ENCODE results near the gene PABPC3. TPM values are rescaled to one million over a fixed set of nuclear protein-coding genes. Genes with fewer than 3 reads are reported as not detected.

Gene PABPC3
- total RNA-seq, 2 experiments from 2014 or later = 0.20 to 0.66 TPM

DNA sequence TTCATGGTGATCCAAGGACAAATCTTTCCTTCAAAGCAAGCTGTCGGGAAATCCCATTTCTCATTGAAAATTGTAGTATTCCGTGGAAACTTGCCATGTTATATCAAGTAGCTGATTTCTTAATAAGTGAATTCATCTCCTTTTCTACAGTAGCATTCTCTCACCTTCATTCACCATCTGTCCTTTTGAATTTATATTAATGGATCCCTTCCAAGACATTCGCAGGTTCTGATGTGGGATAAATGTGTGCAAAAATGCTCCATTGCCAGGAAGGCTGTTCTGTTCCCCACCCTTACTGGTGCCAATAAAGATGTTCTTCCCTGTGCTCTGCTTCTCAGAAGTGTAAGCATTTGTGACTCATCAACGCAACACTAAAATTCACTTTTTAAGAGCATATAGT is 40.0 kb downstream of the PABPC3 start:
- Histone ChIP-seq H3K4me1 (ENCODE audit: insufficient read depth, low read length) (no peaks in the 10 kb centered on the region), H3K27ac (ENCODE audit: low read depth in 1 of 2, low read length in 2 of 2) (no peak overlapping the region), H3K4me3 (ENCODE audit: low read length) (no peak overlapping the region), H3K9me3 (ENCODE audit: control insufficient read depth in 1 of 2, insufficient read depth in 1 of 2, low read length in 2 of 2) (peaks cover 3 to 4% of the 10 kb centered on the region in 2 experiments), H3K36me3 (ENCODE audit: insufficient read depth, low read length) (no peaks in the 10 kb centered on the region), H3K27me3 (ENCODE audit: control insufficient read depth in 1 of 2, insufficient read depth in 2 of 2, low read length in 2 of 2) (peaks cover 9 to 29% of the 10 kb centered on the region in 2 experiments)
- Mint-ChIP-seq H3K27me3 (peaks cover 71% of the 10 kb centered on the region), H3K9me3 (peaks cover 4% of the 10 kb centered on the region), H3K36me3 (ENCODE audit: low read depth) (no peaks in the 10 kb centered on the region), H3K4me1 (ENCODE audit: low read depth) (no peaks in the 10 kb centered on the region), H3K27ac (no peak overlapping the region), H3K4me3 (no peak overlapping the region)
- ChIA-PET CTCF (no interaction called here), POLR2A (no interaction called here)
- no peak for ATAC-seq (ENCODE audit: poor library complexity)
- no peak for DNase-seq
- intact Hi-C loops (cut with DNase I, micrococcal nuclease) = no loop called here
- no peak for TF ChIP-seq CTCF (IDR thresholded peaks at IDR 0.05)

- H3K27me3 ChIP-seq (ENCODE audit: control insufficient read depth in 1 of 2, insufficient read depth in 2 of 2, low read length in 2 of 2) = peaks cover 9 to 33% of the 10 kb centered on the region in 2 experiments
- Mint-ChIP-seq H3K27me3 (peaks cover 72% of the 10 kb centered on the region), H3K4me1 (ENCODE audit: low read depth) (no peaks in the 10 kb centered on the region), H3K27ac (no peak overlapping the region), H3K9me3 (peaks cover 4% of the 10 kb centered on the region), H3K36me3 (ENCODE audit: low read depth) (no peaks in the 10 kb centered on the region), H3K4me3 (no peak overlapping the region)
- H3K4me1 ChIP-seq (ENCODE audit: insufficient read depth, low read length) = no peaks in the 10 kb centered on the region
- intact Hi-C loops (cut with DNase I, micrococcal nuclease) = no loop called here
- CTCF ChIA-PET = no interaction called here
- peaks cover 3 to 4% of the 10 kb centered on the region in 2 experiments for H3K9me3 ChIP-seq (ENCODE audit: control insufficient read depth in 1 of 2, insufficient read depth in 1 of 2, low read length in 2 of 2)
- POLR2A ChIA-PET = no interaction called here
- no peaks in the 10 kb centered on the region for H3K36me3 ChIP-seq (ENCODE audit: insufficient read depth, low read length)
- no peak for DNase-seq
- H3K27ac ChIP-seq (ENCODE audit: low read depth in 1 of 2, low read length in 2 of 2) = no peak overlapping the region
- H3K4me3 ChIP-seq (ENCODE audit: low read length) = no peak overlapping the region
- no peak for ATAC-seq (ENCODE audit: poor library complexity)
- TF ChIP-seq CTCF (IDR thresholded peaks at IDR 0.05) = no peak
These were observed 41.2 kb downstream of the PABPC3 start for GRCh38 chr13:25136880-25137787.

DNA sequence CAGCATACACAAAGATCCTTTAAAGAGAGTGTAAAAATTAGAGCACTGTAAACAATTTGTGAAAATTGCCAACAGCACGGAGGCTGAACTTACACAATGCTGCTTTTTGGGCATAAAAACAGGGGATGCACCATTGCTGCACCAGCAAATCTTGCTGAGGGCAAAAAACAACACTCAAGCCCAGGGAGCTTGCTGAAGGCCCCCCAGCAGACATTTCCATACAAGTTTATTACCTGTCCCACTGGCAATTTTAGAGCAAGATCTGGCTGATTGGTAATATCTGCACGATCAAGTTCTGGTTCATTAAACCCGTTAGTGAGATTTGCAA is 41.8 kb downstream of the PABPC3 start:
- Mint-ChIP-seq H3K27ac (no peak overlapping the region), H3K9me3 (peaks cover 4% of the 10 kb centered on the region), H3K27me3 (peaks cover 68% of the 10 kb centered on the region), H3K4me1 (ENCODE audit: low read depth) (no peaks in the 10 kb centered on the region), H3K36me3 (ENCODE audit: low read depth) (no peaks in the 10 kb centered on the region), H3K4me3 (no peak overlapping the region)
- ATAC-seq (ENCODE audit: poor library complexity) (no peak), DNase-seq (no peak)
- intact Hi-C loops (cut with DNase I, micrococcal nuclease) = no loop called here
- Histone ChIP-seq H3K36me3 (ENCODE audit: insufficient read depth, low read length) (no peaks in the 10 kb centered on the region), H3K9me3 (ENCODE audit: control insufficient read depth in 1 of 2, insufficient read depth in 1 of 2, low read length in 2 of 2) (peaks cover 3 to 4% of the 10 kb centered on the region in 2 experiments), H3K4me1 (ENCODE audit: insufficient read depth, low read length) (no peaks in the 10 kb centered on the region), H3K27me3 (ENCODE audit: control insufficient read depth in 1 of 2, insufficient read depth in 2 of 2, low read length in 2 of 2) (peaks cover 9 to 27% of the 10 kb centered on the region in 2 experiments), H3K4me3 (ENCODE audit: low read length) (no peak overlapping the region), H3K27ac (ENCODE audit: low read depth in 1 of 2, low read length in 2 of 2) (no peak overlapping the region)
- ChIA-PET POLR2A (no interaction called here), CTCF (no interaction called here)
- no peak for TF ChIP-seq CTCF (IDR thresholded peaks at IDR 0.05)
